HG03135 (cell line): ENCODE measurements around the gene CDK2.
"Not testable (repeated sequence)": the region's sequence is repeated elsewhere in the genome, so short reads cannot be mapped to it uniquely, and the experiment has no call there.

Experiments used
- ATAC-seq: cut with Tn5 transposase; IDR thresholded peaks from one replicate; pipeline ENCODE4 v1.9.1; 2021; ENCODE audit warnings: mild to moderate bottlenecking, moderate library complexity; ENCODE audit not compliant: unreplicated experiment

The CDK2 gene

GRCh38 chr12:55978393-55978792 lies 11.8 kb downstream of the CDK2 start:
- ATAC-seq, result no peak

GRCh38 chr12:55979069-55979468 lies 12.4 kb downstream of the CDK2 start:
- no peak for ATAC-seq

GRCh38 chr12:55981882-55982281 lies 15.3 kb downstream of the CDK2 start:
- not testable (repeated sequence) for ATAC-seq

GRCh38 chr12:55982319-55982936 lies 15.8 kb downstream of the CDK2 start:
- peak; percentile 75 for ATAC-seq

- no peak for ATAC-seq
Observed at GRCh38 chr12:55983232-55983842, 16.7 kb downstream of the CDK2 start.

GRCh38 chr12:55984861-55985260 lies 18.2 kb downstream of the CDK2 start:
- no peak for ATAC-seq

GRCh38 chr12:55985341-55985740 lies 18.7 kb downstream of the CDK2 start:
- no peak for ATAC-seq

- ATAC-seq, result not testable (repeated sequence)
Observed at GRCh38 chr12:55985976-55986375, 19.3 kb downstream of the CDK2 start.

GRCh38 chr12:55991110-55991509 lies 24.5 kb downstream of the CDK2 start:
- ATAC-seq, result no peak

GRCh38 chr12:55993230-55993853 lies 26.7 kb downstream of the CDK2 start:
- ATAC-seq, result no peak

- no peak for ATAC-seq
Observed at GRCh38 chr12:55995366-55995765, 28.7 kb downstream of the CDK2 start.

GRCh38 chr12:55996201-55996714 lies 29.6 kb downstream of the CDK2 start:
- no peak for ATAC-seq

- peak; percentile 99 for ATAC-seq
Observed at GRCh38 chr12:55996715-55997534, 30.3 kb downstream of the CDK2 start, which contains the start of gene SUOX. TSS of gene SUOX (plus strand) at chr12:55997276. CDS start at chr12:56002222, 4,946 bp downstream.

GRCh38 chr12:55997535-55997859 lies 30.9 kb downstream of the CDK2 start:
- peak; percentile 8 for ATAC-seq

GRCh38 chr12:55999522-55999921 lies 32.9 kb downstream of the CDK2 start:
- ATAC-seq, result not testable (repeated sequence)

GRCh38 chr12:55999999-56000540 lies 33.4 kb downstream of the CDK2 start:
- not testable (repeated sequence) for ATAC-seq

GRCh38 chr12:56001487-56002100 lies 35.0 kb downstream of the CDK2 start:
- ATAC-seq, result no peak

GRCh38 chr12:56003376-56003775 lies 36.7 kb downstream of the CDK2 start:
- not testable (repeated sequence) for ATAC-seq

- ATAC-seq, result no peak
Observed at GRCh38 chr12:56004211-56004610, 37.6 kb downstream of the CDK2 start.
